Epidermal melanocyte (primary cell): Measurements from ENCODE around the gene RARRES2.

Experiments
- DNase-seq: peaks from one replicate; pipeline ENCODE4 v3.0.0; 2011; ENCODE audit warnings: low spot score; ENCODE audit not compliant: insufficient read length

Gene RARRES2

GRCh38 chr7:150338166-150338829 is 3.1 kb downstream of the RARRES2 start:
- DNase-seq = no peak

GRCh38 chr7:150337659-150338081 is 3.8 kb downstream of the RARRES2 start:
- DNase-seq = no peak

GRCh38 chr7:150337179-150337578 is 4.2 kb downstream of the RARRES2 start:
- DNase-seq = no peak

GRCh38 chr7:150336746-150337145 is 4.7 kb downstream of the RARRES2 start:
- no peak for DNase-seq

- no peak for DNase-seq
Observed at GRCh38 chr7:150335774-150336112, 5.7 kb downstream of the RARRES2 start.

GRCh38 chr7:150335108-150335773 is 6.2 kb downstream of the RARRES2 start:
- peak; percentile 59 for DNase-seq

GRCh38 chr7:150334108-150334507 is 7.3 kb downstream of the RARRES2 start:
- DNase-seq = no peak

GRCh38 chr7:150333659-150334058 is 7.8 kb downstream of the RARRES2 start:
- DNase-seq = no peak

GRCh38 chr7:150332852-150333635 is 8.4 kb downstream of the RARRES2 start:
- no peak for DNase-seq

- no peak for DNase-seq
Observed at GRCh38 chr7:150330211-150330885, 11.1 kb downstream of the RARRES2 start.

- DNase-seq = no peak
Observed at GRCh38 chr7:150329331-150330120, 11.9 kb downstream of the RARRES2 start.

GRCh38 chr7:150327308-150327707 is 14.1 kb downstream of the RARRES2 start:
- no peak for DNase-seq

GRCh38 chr7:150326657-150327268 is 14.7 kb downstream of the RARRES2 start:
- no peak for DNase-seq

GRCh38 chr7:150325901-150326300 is 15.5 kb downstream of the RARRES2 start:
- no peak for DNase-seq

GRCh38 chr7:150325110-150325611 is 16.3 kb downstream of the RARRES2 start:
- DNase-seq = no peak

- no peak for DNase-seq
Observed at GRCh38 chr7:150324373-150324961, 17.0 kb downstream of the RARRES2 start.

GRCh38 chr7:150323682-150324372 is 17.6 kb downstream of the RARRES2 start:
- DNase-seq = no peak

- DNase-seq = no peak
Observed at GRCh38 chr7:150322833-150323681, 18.4 kb downstream of the RARRES2 start, which contains the start of the genes ACTR3C and LRRC61. Gene ACTR3C, minus strand, starts transcription at chr7:150323545. Its CDS starts 28,249 bp downstream, at chr7:150295296. Gene LRRC61, plus strand, starts transcription at chr7:150323355. Its CDS starts 13,507 bp downstream, at chr7:150336862.
